Right cardiac atrium (tissue), 5 donors: Measurements from ENCODE around the gene ST7. TPM values are rescaled to one million over a fixed set of nuclear protein-coding genes. Genes with fewer than 3 reads are reported as not detected.
"Not testable (repeated sequence)": the region's sequence is repeated elsewhere in the genome, so short reads cannot be mapped to it uniquely, and the experiment has no call there.

ENCODE experiments used
- ATAC-seq, 2 donors: fragments of 200-7000 bp; cut with Tn5 transposase; one replicate each; pipeline versions ENCODE4 v1.8.0 to v1.9.1; 2020; ENCODE audit warnings: moderate library complexity in 2 of 2, mild to moderate bottlenecking in 1 of 2
- DNase-seq, 3 donors: peaks; one replicate each; pipeline ENCODE4 v3.0.0-alpha.2; 2020
- H3K27ac ChIP-seq: one replicate; pipeline ENCODE4 v1.5.1; 2013; ENCODE audit warnings: mild to moderate bottlenecking, low read length, control low read depth, moderate library complexity
- H3K27me3 ChIP-seq: one replicate; pipeline ENCODE4 v1.6.1; 2013; ENCODE audit not compliant: control insufficient read depth, insufficient read depth
- H3K4me1 ChIP-seq: one replicate; pipeline ENCODE4 v1.6.1; 2013; ENCODE audit warnings: low read length; ENCODE audit not compliant: control insufficient read depth, insufficient read depth
- H3K4me3 ChIP-seq: one replicate; pipeline ENCODE4 v1.5.1; 2013; ENCODE audit warnings: low read length, control low read depth
- H3K9me3 ChIP-seq: one replicate; pipeline ENCODE4 v1.6.1; 2013; ENCODE audit warnings: low read length; ENCODE audit not compliant: control insufficient read depth
- WGBS: extraction: QIAGEN DNeasy Blood & Tissue Kit; methylation state at CpG from one replicate; pipeline ENCODE4 v1.1.7; 2013; 5-methylcytosine and 5-hydroxymethylcytosine counted together
- intact Hi-C, 4 donors: fragments of 100-400 bp; cut with DNase I; formaldehyde crosslinking; loops; one replicate each; pipeline versions ENCODE4 v1.11.0 to v1.14.0; 2022 to 2023
- polyA plus RNA-seq: library from polyadenylated mRNA; stranded (reverse); fragments of 200-250 nt; gene quantifications from one replicate; pipeline ENCODE4 v1.2.3, GENCODE V29; 2013
- total RNA-seq, 4 donors: library from RNA; stranded (reverse); fragmentation: NEBNext Ultra II Directional; extraction: Animal tissue kit (Norgen Biotek cat#: 25700); gene quantifications; one replicate each; pipeline ENCODE4 v1.2.1, GENCODE V29; 2021
- donor health status: healthy with polysubstance abuse.
- donor health status: DM: no; HTN: yes; CAD: no.
- donor health status: DM: no; HTN: no; CAD: no.
- donor health status: DM: no; HTN: yes; CAD: no; lungs with severe emphysema.
- donor health status: DM: yes; HTN: yes; CAD: no.

The ST7 gene
- total and polyA plus RNA-seq, 5 donors: 25.0 to 36.8 (median 35.8) TPM

- no peaks in the 10 kb centered on the region for H3K27me3 ChIP-seq
- no peak for DNase-seq
- intact Hi-C loops: loop anchor here in 1 of 4 donors (10.0 kb wide), 1 partner anchor 96 kb away; no protein-coding TSS in a partner anchor
- H3K9me3 ChIP-seq: no peaks in the 10 kb centered on the region
- no peak overlapping the region for H3K27ac ChIP-seq
- peaks cover 3% of the 10 kb centered on the region for H3K4me1 ChIP-seq
- H3K4me3 ChIP-seq: no peak overlapping the region
- no peak for ATAC-seq
- WGBS: 95% methylated on average over 1 of the region's 1 CpG
These were observed 65.4 kb downstream of the ST7 start for GRCh38 chr7:117018713-117019112.

DNA sequence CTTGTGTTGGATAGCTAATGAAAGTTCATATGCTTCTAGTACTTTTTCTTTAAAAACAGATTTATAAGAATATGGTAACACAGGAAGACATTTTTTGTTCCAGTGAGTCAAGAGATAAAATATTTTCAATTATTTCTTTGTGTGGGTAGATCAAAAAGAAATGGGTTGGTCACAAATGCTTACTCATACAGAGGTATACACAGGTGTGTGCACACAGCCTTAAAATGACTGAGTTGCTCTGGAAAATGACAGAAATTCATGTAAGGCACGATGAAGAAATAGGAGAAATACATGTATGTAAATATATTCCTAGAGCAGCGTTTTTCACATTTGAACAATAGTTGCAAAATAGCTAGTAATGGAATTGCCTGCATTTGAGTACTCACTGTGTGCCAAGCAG is 66.0 kb downstream of the ST7 start:
- Histone ChIP-seq H3K9me3 (no peaks in the 10 kb centered on the region), H3K4me1 (peaks cover 3% of the 10 kb centered on the region), H3K4me3 (no peak overlapping the region), H3K27ac (no peak overlapping the region), H3K27me3 (no peaks in the 10 kb centered on the region)
- intact Hi-C loops: loop anchor here in 1 of 4 donors (10.0 kb wide), 1 partner anchor 96 kb away; no protein-coding TSS in a partner anchor
- no peak for ATAC-seq
- no peak for DNase-seq
- WGBS: 92% methylated on average over 2 of the region's 2 CpGs

DNA sequence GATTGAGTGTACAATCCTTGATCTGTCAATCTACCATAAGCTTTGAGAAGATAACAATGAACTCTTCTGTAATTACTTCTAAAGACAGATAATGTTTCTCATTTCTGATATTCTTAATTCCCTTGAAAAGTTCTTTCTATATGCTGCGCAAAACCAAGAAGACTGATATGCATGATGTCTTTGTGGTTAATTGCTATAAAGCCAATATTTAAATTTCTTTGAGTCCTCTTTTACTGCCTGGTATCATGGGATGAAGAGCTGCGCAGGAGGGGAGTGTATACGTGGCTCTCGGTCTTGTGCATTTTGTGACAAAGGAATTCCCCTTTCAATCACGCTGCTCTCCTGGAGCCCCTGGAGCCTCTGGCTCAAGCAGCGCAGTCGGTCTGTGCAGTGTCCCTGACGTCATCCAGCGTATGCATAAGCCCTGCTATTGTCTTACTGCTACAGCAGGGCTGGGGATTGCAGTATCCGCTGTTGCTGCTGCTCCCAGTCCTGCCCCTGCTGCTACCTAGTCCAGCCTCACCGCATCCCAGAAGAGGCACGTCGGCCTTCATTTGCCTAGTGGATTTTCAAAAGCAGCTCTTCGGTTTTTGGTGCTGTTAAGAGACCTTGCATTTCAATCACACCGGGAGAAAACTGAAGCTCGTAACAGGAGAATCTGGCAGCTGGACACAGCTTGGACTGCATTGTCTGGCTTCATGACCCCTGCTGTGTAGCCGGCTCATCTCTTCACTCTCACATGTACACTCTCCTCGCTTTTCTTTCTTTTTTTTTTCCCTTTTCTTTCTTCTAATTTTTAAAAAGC is 66.7 kb downstream of the ST7 start:
- WGBS: 17% methylated on average over 18 of the region's 18 CpGs
- DNase-seq (peak; percentile 72 to 86 (median 76)), ATAC-seq (peak; percentile 97 to 99)
- Histone ChIP-seq H3K27ac (peak overlapping the region; percentile 50), H3K4me1 (peaks cover 6% of the 10 kb centered on the region), H3K4me3 (peak overlapping the region; percentile 48), H3K9me3 (no peaks in the 10 kb centered on the region), H3K27me3 (no peaks in the 10 kb centered on the region)
- intact Hi-C loops: loop anchor here in 1 of 4 donors (10.0 kb wide), 1 partner anchor 95 kb away; no protein-coding TSS in a partner anchor

DNA sequence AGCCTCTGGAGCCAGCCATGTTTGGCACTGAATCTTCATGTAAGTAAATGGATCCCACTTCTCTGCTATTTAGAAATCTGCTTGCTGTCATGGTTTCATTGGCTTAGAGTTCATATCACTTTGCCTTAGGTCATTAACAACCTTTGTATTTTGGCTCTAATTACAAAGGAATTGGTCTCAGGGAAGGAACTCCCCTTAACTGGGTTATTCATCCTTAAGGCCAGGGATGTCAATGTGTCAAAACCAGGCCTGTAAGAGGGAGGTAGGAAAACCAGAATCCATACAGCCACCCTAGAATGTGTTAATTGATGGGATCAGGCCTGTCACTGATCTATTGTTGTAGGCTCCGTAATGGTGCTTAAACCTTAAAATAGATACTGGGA is 67.3 kb downstream of the ST7 start:
- Histone ChIP-seq H3K9me3 (no peaks in the 10 kb centered on the region), H3K27me3 (no peaks in the 10 kb centered on the region), H3K4me1 (peaks cover 6% of the 10 kb centered on the region), H3K27ac (peak overlapping the region; percentile 50), H3K4me3 (peak overlapping the region; percentile 48)
- intact Hi-C loops: no loop called here
- 27% methylated on average over 1 of the region's 1 CpG for WGBS
- DNase-seq (no peak), ATAC-seq (peak; percentile 10 to 16)

DNA sequence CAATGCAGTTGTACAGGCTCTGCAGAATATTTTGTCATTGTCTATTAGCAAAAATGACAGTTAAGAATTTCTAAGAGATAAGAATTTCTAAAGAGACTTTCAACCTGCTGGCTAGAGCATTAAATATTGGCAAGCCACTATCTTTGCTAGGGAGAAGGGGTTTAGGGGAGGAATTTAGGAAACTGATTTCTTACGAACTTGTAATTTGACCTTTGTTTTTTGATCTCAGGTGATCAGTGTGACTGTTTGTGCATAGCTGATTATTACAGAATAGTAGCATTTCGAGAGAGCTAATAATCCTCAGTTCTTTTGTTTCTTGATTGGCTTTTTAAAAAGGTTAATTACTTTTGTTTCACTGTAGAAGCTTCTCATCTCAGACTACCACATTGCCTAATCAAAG is 68.1 kb downstream of the ST7 start:
- 68% methylated on average over 2 of the region's 2 CpGs for WGBS
- Histone ChIP-seq H3K27ac (no peak overlapping the region), H3K9me3 (no peaks in the 10 kb centered on the region), H3K4me3 (no peak overlapping the region), H3K4me1 (peaks cover 6% of the 10 kb centered on the region), H3K27me3 (no peaks in the 10 kb centered on the region)
- no peak for DNase-seq
- ATAC-seq: no peak
- intact Hi-C loops: no loop called here

DNA sequence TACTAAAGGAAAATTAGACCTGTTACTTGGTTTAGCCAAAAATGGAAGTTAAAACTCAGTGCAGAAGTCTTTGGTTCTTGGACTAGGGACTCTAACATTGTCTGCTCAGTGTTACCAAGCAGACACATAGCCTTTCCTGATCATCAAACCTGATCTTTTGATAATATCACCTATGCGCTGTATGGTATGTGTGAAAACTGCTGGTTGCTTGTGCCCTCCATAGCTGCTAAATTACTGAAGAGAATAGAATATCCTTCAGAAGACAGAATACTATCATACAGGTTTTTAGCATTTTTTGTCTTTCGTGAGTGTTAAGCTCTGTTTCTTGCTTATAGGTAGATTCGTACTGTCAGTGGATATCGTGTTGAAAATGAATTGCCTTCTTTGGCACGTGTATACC is 68.7 kb downstream of the ST7 start:
- no peaks in the 10 kb centered on the region for H3K27me3 ChIP-seq
- H3K27ac ChIP-seq: no peak overlapping the region
- no peaks in the 10 kb centered on the region for H3K9me3 ChIP-seq
- WGBS: 79% methylated on average over 5 of the region's 5 CpGs
- DNase-seq (no peak), ATAC-seq (no peak)
- H3K4me3 ChIP-seq: no peak overlapping the region
- intact Hi-C loops: no loop called here
- H3K4me1 ChIP-seq: peaks cover 6% of the 10 kb centered on the region

- 90% methylated on average over 5 of the region's 5 CpGs for WGBS
- H3K4me1 ChIP-seq: peaks cover 6% of the 10 kb centered on the region
- intact Hi-C loops: no loop called here
- DNase-seq (no peak), ATAC-seq (no peak)
- no peaks in the 10 kb centered on the region for H3K27me3 ChIP-seq
- no peak overlapping the region for H3K27ac ChIP-seq
- H3K4me3 ChIP-seq: no peak overlapping the region
- no peaks in the 10 kb centered on the region for H3K9me3 ChIP-seq
These were observed 70.1 kb downstream of the ST7 start for GRCh38 chr7:117023325-117023854.

DNA sequence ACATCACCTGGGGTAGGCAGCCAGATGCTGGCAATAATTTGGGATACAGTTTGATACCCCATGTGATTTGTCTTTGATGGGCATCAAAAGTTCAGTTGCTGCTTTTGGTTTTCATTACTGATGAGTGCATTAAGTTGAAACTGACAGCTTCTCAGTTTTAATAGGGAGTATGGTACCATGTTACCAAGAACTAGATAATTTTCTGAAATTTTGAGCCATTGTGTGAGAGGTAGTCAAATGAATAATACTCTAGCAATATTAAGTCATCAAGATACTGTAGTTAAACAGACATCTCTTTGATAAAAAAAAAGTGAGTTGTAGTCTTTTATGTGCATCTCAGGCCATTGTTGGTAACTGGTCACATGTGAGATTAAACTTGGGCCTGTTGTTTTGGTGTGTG is 71.5 kb downstream of the ST7 start:
- no peak for DNase-seq
- Histone ChIP-seq H3K4me3 (no peak overlapping the region), H3K27me3 (no peaks in the 10 kb centered on the region), H3K9me3 (no peaks in the 10 kb centered on the region), H3K4me1 (peaks cover 6% of the 10 kb centered on the region), H3K27ac (no peak overlapping the region)
- intact Hi-C loops: no loop called here
- ATAC-seq: no peak

DNA sequence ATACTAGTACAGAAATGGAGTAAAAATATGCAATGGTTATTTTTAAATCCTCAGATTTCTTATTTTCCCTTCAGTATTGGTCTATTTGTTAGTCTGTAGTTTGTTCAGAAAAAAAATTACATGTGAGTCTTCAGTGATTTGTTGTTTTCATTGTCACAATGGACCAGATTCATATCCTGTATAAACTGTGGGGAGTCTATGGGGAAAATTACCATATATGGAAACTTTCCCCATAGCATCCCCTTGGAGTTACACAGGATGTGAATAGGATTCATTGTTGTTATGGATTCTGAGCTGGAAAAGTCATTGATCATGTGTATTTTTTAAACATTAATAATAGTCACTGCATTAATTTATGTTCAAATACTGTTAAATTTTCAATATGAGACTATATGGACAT is 72.6 kb downstream of the ST7 start:
- no peaks in the 10 kb centered on the region for H3K9me3 ChIP-seq
- no peak overlapping the region for H3K27ac ChIP-seq
- no peaks in the 10 kb centered on the region for H3K27me3 ChIP-seq
- intact Hi-C loops: no loop called here
- peaks cover 2% of the 10 kb centered on the region for H3K4me1 ChIP-seq
- DNase-seq (no peak), ATAC-seq (no peak)
- H3K4me3 ChIP-seq: no peak overlapping the region

DNA sequence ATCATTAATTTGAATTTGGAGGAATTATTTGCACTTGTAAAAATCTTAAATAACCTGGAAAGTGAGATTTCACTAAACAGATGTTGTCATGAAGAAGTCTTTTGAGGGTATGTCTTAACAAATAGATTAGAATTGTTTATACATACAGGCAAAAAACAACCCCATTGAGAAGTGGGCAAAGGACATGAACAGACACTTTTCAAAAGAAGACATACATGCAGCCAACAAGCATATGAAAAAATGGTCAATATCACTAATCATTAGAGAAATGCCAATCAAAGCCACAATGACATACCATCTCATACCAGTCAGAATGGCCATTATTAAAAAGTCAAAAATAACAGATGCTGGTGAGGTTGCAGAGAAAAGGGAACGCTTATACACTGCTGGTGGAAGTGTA is 77.0 kb downstream of the ST7 start:
- intact Hi-C loops, H3K4me1 ChIP-seq, ATAC-seq, H3K4me3 ChIP-seq, H3K27me3 ChIP-seq, H3K9me3 ChIP-seq, H3K27ac ChIP-seq, DNase-seq: not testable (repeated sequence)
- 98% methylated on average over 1 of the region's 1 CpG for WGBS

DNA sequence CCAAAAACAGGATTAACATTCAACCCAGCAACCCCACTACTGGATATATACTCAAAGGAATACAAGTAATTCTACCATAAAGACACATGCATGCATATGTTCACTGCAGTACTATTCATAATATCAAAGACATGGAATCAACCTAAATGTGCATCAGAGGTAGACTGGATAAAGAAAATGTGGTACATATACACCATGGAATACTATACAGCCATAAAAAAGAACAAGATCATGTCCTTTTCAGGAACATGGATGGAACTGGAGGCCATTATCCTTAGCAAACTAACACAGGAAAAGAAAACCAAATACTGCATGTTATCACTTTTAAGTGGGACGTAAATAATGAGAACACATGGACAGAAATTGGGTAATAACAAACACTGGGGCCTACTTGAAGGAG is 77.5 kb downstream of the ST7 start:
- H3K4me1 ChIP-seq, H3K9me3 ChIP-seq, ATAC-seq, intact Hi-C loops, DNase-seq, H3K27ac ChIP-seq, H3K27me3 ChIP-seq, H3K4me3 ChIP-seq: not testable (repeated sequence)
- 0% methylated on average over 1 of the region's 1 CpG for WGBS
